ENCODE data around the gene MYH6. TPM values are rescaled to one million over a fixed set of nuclear protein-coding genes. Genes with fewer than 3 reads are reported as not detected.

Gene MYH6
- total RNA-seq, 1 experiment from 2014 or later: 0.09 TPM

GRCh38 chr14:23358553-23359166 lies 49.4 kb downstream of the MYH6 start:
- peaks cover 17% of the 10 kb centered on the region for H3K36me3 Mint-ChIP-seq
- ChIA-PET CTCF (interaction anchor here (2.3 to 6.5 kb wide), 3 partner anchors 12 to 238 kb away, joined by 22 to 95 read pairs (median 33); no protein-coding TSS in a partner anchor), POLR2A (no interaction called here)
- no peak for DNase-seq (ENCODE audit: low spot score)
- no peak for ATAC-seq
- H3K4me1 Mint-ChIP-seq: peaks cover 12% of the 10 kb centered on the region
- TF ChIP-seq, protein P1, sequence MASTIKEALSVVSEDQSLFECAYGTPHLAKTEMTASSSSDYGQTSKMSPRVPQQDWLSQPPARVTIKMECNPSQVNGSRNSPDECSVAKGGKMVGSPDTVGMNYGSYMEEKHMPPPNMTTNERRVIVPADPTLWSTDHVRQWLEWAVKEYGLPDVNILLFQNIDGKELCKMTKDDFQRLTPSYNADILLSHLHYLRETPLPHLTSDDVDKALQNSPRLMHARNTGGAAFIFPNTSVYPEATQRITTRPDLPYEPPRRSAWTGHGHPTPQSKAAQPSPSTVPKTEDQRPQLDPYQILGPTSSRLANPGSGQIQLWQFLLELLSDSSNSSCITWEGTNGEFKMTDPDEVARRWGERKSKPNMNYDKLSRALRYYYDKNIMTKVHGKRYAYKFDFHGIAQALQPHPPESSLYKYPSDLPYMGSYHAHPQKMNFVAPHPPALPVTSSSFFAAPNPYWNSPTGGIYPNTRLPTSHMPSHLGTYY (CRISPR knock-in tag; IDR thresholded peaks at IDR 0.05): no peak
- TF ChIP-seq CDX4 (CRISPR knock-in tag; IDR thresholded peaks at IDR 0.05; ENCODE audit: borderline replicate concordance) (no peak), SOX15 (CRISPR knock-in tag; IDR thresholded peaks at IDR 0.05) (no peak), E2F1 (CRISPR knock-in tag; IDR thresholded peaks at IDR 0.05) (no peak), KAT7 (CRISPR knock-in tag; IDR thresholded peaks at IDR 0.05; ENCODE audit: borderline replicate concordance) (no peak)
- no peak overlapping the region for H3K4me3 Mint-ChIP-seq
- no peaks in the 10 kb centered on the region for H3K9me3 Mint-ChIP-seq
- no peak overlapping the region for H3K27ac Mint-ChIP-seq
- peaks cover 14% of the 10 kb centered on the region for H3K27me3 Mint-ChIP-seq (ENCODE audit: low read depth)

DNA sequence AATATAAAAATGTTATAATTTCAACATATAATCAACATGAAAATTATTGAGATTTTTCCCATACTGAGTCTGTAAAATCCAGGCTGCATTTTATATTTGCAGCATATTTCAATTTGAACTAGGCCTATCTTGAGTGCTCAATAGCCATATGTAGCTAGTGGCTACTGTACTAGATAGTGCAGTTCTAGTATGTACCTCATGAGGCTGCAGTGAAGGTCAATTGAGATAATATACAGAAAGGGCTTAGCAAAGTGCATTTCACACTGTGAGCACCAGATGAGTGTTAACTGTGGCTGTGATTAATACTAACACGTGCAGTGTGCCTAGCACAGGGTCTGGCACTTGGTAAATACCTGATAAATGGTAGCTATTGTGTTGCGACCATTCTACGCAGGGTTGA lies 50.0 kb downstream of the MYH6 start:
- ChIA-PET CTCF (interaction anchor here (1.0 to 6.5 kb wide), 3 partner anchors 22 to 99 kb away, joined by 3 to 95 read pairs (median 4); no protein-coding TSS in a partner anchor), POLR2A (no interaction called here)
- Mint-ChIP-seq H3K27ac (no peak overlapping the region), H3K4me3 (no peak overlapping the region), H3K36me3 (peaks cover 15% of the 10 kb centered on the region), H3K9me3 (no peaks in the 10 kb centered on the region), H3K27me3 (ENCODE audit: low read depth) (peaks cover 20% of the 10 kb centered on the region), H3K4me1 (peaks cover 10% of the 10 kb centered on the region)
- ATAC-seq (no peak), DNase-seq (ENCODE audit: low spot score) (no peak)
- TF ChIP-seq ATF6 (CRISPR knock-in tag; IDR thresholded peaks at IDR 0.05) (no peak), NR2C2 (CRISPR knock-in tag; IDR thresholded peaks at IDR 0.05) (no peak), CREB1 (CRISPR knock-in tag; IDR thresholded peaks at IDR 0.05) (no peak), CREM (CRISPR knock-in tag; IDR thresholded peaks at IDR 0.05) (no peak), PREB (CRISPR knock-in tag; IDR thresholded peaks at IDR 0.05; ENCODE audit: borderline replicate concordance) (no peak), CDX4 (CRISPR knock-in tag; IDR thresholded peaks at IDR 0.05; ENCODE audit: borderline replicate concordance) (no peak), RELA (CRISPR knock-in tag; IDR thresholded peaks at IDR 0.05; ENCODE audit: borderline replicate concordance) (no peak), ZNF138 (CRISPR knock-in tag; conservative IDR thresholded peaks at IDR 0.05) (no peak), SOX15 (CRISPR knock-in tag; IDR thresholded peaks at IDR 0.05) (no peak), MYBL2 (CRISPR knock-in tag; IDR thresholded peaks at IDR 0.05) (no peak), E2F1 (CRISPR knock-in tag; IDR thresholded peaks at IDR 0.05) (no peak), ELF4 (CRISPR knock-in tag; IDR thresholded peaks at IDR 0.05; ENCODE audit: low read depth) (no peak), NFE2L1 (CRISPR knock-in tag; IDR thresholded peaks at IDR 0.05) (no peak), FOXK1 (CRISPR knock-in tag; IDR thresholded peaks at IDR 0.05) (no peak)
- TF ChIP-seq, protein P2, sequence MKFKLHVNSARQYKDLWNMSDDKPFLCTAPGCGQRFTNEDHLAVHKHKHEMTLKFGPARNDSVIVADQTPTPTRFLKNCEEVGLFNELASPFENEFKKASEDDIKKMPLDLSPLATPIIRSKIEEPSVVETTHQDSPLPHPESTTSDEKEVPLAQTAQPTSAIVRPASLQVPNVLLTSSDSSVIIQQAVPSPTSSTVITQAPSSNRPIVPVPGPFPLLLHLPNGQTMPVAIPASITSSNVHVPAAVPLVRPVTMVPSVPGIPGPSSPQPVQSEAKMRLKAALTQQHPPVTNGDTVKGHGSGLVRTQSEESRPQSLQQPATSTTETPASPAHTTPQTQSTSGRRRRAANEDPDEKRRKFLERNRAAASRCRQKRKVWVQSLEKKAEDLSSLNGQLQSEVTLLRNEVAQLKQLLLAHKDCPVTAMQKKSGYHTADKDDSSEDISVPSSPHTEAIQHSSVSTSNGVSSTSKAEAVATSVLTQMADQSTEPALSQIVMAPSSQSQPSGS (CRISPR knock-in tag; IDR thresholded peaks at IDR 0.05; ENCODE audit: borderline replicate concordance, low read depth): no peak
- TF ChIP-seq, protein P3, sequence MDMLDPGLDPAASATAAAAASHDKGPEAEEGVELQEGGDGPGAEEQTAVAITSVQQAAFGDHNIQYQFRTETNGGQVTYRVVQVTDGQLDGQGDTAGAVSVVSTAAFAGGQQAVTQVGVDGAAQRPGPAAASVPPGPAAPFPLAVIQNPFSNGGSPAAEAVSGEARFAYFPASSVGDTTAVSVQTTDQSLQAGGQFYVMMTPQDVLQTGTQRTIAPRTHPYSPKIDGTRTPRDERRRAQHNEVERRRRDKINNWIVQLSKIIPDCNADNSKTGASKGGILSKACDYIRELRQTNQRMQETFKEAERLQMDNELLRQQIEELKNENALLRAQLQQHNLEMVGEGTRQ (CRISPR knock-in tag; IDR thresholded peaks at IDR 0.05): no peak
- TF ChIP-seq, protein P1 (CRISPR knock-in tag; IDR thresholded peaks at IDR 0.05): no peak
